ENCODE measurements around the gene KAZN. TPM values are rescaled to one million over a fixed set of nuclear protein-coding genes. Genes with fewer than 3 reads are reported as not detected.

Gene KAZN
- total and polyA plus RNA-seq, 2 of the 8 experiments (the other 6 are each of a cell fraction or from before 2014, with no cell fraction given), result 3.7 to 11.8 TPM

DNA sequence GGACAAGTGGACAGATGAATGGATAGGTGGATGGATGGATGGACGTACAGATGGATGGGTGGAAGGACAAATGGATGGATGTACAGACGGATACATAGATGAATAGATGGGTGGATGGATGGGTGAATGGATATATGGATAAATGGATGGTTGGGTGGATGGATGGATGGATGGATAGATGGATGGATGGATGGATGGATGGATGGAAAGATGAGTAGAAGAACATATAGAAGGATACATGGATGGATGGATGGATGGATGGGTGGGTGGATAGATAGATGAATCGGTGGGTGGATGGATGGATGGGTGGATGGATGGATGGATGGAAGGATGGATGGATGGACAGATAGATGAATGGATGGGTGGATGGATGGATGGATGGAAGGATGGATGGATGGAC lies 274.3 kb downstream of the KAZN start (continued):
- TF ChIP-seq POLR2A (IDR thresholded peaks at IDR 0.05; ENCODE audit: control extremely low read depth in 1 of 2, low read depth in 2 of 2, low read length in 2 of 2) (no peak), CBX8 (IDR thresholded peaks at IDR 0.05; ENCODE audit: borderline replicate concordance, low read depth, low read length) (no peak), SP2 (IDR thresholded peaks at IDR 0.05; ENCODE audit: low read length) (no peak), SUZ12 (IDR thresholded peaks at IDR 0.05; ENCODE audit: low read length) (no peak)
